Left ventricle myocardium inferior (tissue), 1 donor: Measurements from ENCODE around the gene NID1. TPM values are rescaled to one million over a fixed set of nuclear protein-coding genes. Genes with fewer than 3 reads are reported as not detected.

ENCODE experiments used
- DNase-seq: peaks from one replicate; pipeline ENCODE4 v3.0.0-alpha.2; 2020
- H3K27ac ChIP-seq: fragments of 200-600 bp; replicated peaks from 2 replicates; pipeline ENCODE4 v1.8.0; 2021
- H3K27me3 ChIP-seq: fragments of 200-600 bp; 2 replicates; pipeline ENCODE4 v1.8.0; 2021; ENCODE audit warnings: low read depth
- H3K36me3 ChIP-seq: fragments of 200-600 bp; 2 replicates; pipeline ENCODE4 v1.8.0; 2021
- H3K4me1 ChIP-seq: fragments of 200-600 bp; 2 replicates; pipeline ENCODE4 v1.8.0; 2021
- H3K4me3 ChIP-seq: fragments of 200-600 bp; 2 replicates; pipeline ENCODE4 v1.8.0; 2021; ENCODE audit warnings: mild to moderate bottlenecking, moderate library complexity
- H3K9me3 ChIP-seq: fragments of 200-600 bp; replicated peaks from 2 replicates; pipeline ENCODE4 v1.8.0; 2021
- intact Hi-C: fragments of 100-400 bp; cut with micrococcal nuclease; formaldehyde crosslinking; loops from one replicate; pipeline ENCODE4 v1.11.0; 2022
- total RNA-seq: library from RNA; stranded (reverse); fragmentation: NEBNext Ultra II Directional; extraction: Animal tissue kit (Norgen Biotek cat#: 25700); gene quantifications from one replicate; pipeline ENCODE4 v1.2.1, GENCODE V29; 2021
- TF ChIP-seq, protein P1 (sequence below): fragments of 200-600 bp; IDR thresholded peaks from 2 replicates; pipeline ENCODE4 v1.8.0; 2021; ENCODE audit warnings: antibody characterized with exemption, mild to moderate bottlenecking, borderline replicate concordance
- donor health status: DM: no; HTN: yes; CAD: no; lungs with severe emphysema.

The NID1 gene
- total RNA-seq, 1 donor from 2014 or later = 40.4 TPM

GRCh38 chr1:235946571-235946981 is 118.3 kb downstream of the NID1 start:
- no peaks in the 10 kb centered on the region for H3K9me3 ChIP-seq
- H3K27me3 ChIP-seq = no peaks in the 10 kb centered on the region
- H3K4me1 ChIP-seq = peaks cover 10% of the 10 kb centered on the region
- intact Hi-C loops = no loop called here
- no peaks in the 10 kb centered on the region for H3K36me3 ChIP-seq
- H3K27ac ChIP-seq = no peak overlapping the region
- TF ChIP-seq, protein P1, sequence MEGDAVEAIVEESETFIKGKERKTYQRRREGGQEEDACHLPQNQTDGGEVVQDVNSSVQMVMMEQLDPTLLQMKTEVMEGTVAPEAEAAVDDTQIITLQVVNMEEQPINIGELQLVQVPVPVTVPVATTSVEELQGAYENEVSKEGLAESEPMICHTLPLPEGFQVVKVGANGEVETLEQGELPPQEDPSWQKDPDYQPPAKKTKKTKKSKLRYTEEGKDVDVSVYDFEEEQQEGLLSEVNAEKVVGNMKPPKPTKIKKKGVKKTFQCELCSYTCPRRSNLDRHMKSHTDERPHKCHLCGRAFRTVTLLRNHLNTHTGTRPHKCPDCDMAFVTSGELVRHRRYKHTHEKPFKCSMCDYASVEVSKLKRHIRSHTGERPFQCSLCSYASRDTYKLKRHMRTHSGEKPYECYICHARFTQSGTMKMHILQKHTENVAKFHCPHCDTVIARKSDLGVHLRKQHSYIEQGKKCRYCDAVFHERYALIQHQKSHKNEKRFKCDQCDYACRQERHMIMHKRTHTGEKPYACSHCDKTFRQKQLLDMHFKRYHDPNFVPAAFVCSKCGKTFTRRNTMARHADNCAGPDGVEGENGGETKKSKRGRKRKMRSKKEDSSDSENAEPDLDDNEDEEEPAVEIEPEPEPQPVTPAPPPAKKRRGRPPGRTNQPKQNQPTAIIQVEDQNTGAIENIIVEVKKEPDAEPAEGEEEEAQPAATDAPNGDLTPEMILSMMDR = peak; percentile 30
- DNase-seq = no peak
- no peak overlapping the region for H3K4me3 ChIP-seq

- Histone ChIP-seq H3K27me3 (no peaks in the 10 kb centered on the region), H3K36me3 (no peaks in the 10 kb centered on the region), H3K9me3 (no peaks in the 10 kb centered on the region), H3K27ac (no peak overlapping the region), H3K4me1 (peaks cover 10% of the 10 kb centered on the region), H3K4me3 (no peak overlapping the region)
- TF ChIP-seq, protein P1 = no peak
- no peak for DNase-seq
- intact Hi-C loops = no loop called here
Observed at GRCh38 chr1:235945775-235946570, 118.9 kb downstream of the NID1 start.

DNA sequence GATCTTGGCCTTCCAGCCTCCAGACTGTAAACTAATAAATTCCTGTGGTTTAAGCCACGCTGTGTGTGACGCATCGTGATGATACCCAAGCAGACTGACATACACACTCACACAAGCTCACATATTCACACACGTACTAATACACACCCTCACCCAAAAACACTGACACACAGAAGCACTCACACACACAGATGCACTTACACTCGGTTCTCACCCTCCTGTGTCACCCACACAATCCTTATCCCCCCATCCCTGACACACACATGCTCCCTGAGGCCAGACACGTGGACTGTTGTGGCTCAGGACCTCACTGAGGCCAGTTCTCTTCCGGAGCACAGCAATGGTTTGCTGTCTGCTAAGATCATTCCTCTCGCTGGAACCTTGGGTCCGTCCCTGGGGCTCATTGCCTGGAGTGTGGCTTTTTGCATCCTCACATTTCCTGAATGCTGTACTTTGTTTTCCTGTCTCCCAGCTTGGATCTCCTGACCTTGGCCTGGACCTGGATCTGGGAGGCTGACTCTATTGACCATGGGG is 121.2 kb downstream of the NID1 start:
- Histone ChIP-seq H3K4me3 (no peak overlapping the region), H3K27ac (no peak overlapping the region), H3K9me3 (no peaks in the 10 kb centered on the region), H3K36me3 (no peaks in the 10 kb centered on the region), H3K4me1 (peaks cover 19% of the 10 kb centered on the region), H3K27me3 (no peaks in the 10 kb centered on the region)
- TF ChIP-seq, protein P1 = no peak
- intact Hi-C loops = no loop called here
- DNase-seq = no peak

DNA sequence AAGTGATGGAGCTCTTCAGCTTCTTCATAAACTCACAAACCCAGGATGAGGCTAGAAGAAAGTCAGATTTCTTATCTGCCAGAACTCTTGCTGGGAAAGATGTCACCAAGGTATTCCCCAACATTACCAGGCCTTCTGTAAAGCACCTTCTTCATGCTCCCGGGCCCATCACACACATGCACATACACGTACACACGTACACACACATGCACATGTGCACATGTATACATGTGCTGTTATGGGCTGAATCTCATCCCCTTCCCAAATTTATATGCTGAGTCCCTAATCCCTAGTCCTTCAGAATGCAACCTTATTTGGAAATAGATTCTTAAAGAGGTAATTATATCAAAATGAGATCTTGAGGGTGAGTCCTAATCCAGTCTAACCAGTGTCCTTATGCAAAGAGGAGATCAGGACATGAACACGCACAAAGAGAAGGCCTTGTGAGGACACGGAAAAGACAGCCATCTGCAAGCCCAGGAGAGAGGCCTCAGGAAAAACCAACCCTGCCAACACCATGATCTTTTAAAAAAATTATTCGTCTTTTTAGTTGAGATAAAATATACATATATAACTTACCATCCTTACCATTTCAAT is 121.8 kb downstream of the NID1 start:
- Histone ChIP-seq H3K36me3 (no peaks in the 10 kb centered on the region), H3K4me3 (no peak overlapping the region), H3K9me3 (no peaks in the 10 kb centered on the region), H3K27ac (no peak overlapping the region), H3K4me1 (peaks cover 23% of the 10 kb centered on the region), H3K27me3 (no peaks in the 10 kb centered on the region)
- no peak for DNase-seq
- intact Hi-C loops = no loop called here
- TF ChIP-seq, protein P1 = no peak

GRCh38 chr1:235942625-235942934 is 122.3 kb downstream of the NID1 start:
- no peaks in the 10 kb centered on the region for H3K9me3 ChIP-seq
- DNase-seq = no peak
- H3K27me3 ChIP-seq = no peaks in the 10 kb centered on the region
- H3K36me3 ChIP-seq = no peaks in the 10 kb centered on the region
- no peak overlapping the region for H3K27ac ChIP-seq
- no peak overlapping the region for H3K4me3 ChIP-seq
- TF ChIP-seq, protein P1 = no peak
- intact Hi-C loops = no loop called here
- H3K4me1 ChIP-seq = peaks cover 28% of the 10 kb centered on the region
